Measurements from ENCODE around the gene RBP3. TPM values are rescaled to one million over a fixed set of nuclear protein-coding genes. Genes with fewer than 3 reads are reported as not detected.

The RBP3 gene
- total and polyA plus RNA-seq, 2 of the 4 experiments (the other 2 are of a cell fraction): not detected

GRCh38 chr10:47359626-47360418 lies 11.7 kb downstream of the RBP3 start:
- Histone ChIP-seq H4K8ac (ENCODE audit: low read depth in 2 of 2, low read length in 2 of 2) (no peak overlapping the region), H4K20me1 (ENCODE audit: insufficient read depth, low read length) (no peaks in the 10 kb centered on the region), H3K27ac (ENCODE audit: insufficient read depth, low read length) (no peak overlapping the region), H3K23ac (ENCODE audit: low read depth, low read length) (no peak overlapping the region), H4K5ac (ENCODE audit: low read depth, low read length) (no peak overlapping the region), H2BK20ac (ENCODE audit: low read depth, low read length) (no peak overlapping the region), H3K4ac (ENCODE audit: low read depth, low read length) (no peak overlapping the region), H3K9ac (ENCODE audit: low read depth, low read length) (no peak overlapping the region), H3K4me3 (ENCODE audit: insufficient read depth, low read depth, low read length) (no peak overlapping the region), H2BK5ac (ENCODE audit: low read depth, low read length, poor library complexity, severe bottlenecking) (no peak overlapping the region), H3K27me3 (ENCODE audit: control insufficient read depth, insufficient read depth, low read length) (peaks cover 26% of the 10 kb centered on the region), H2AK9ac (replicated peaks; ENCODE audit: low read depth, low read length, poor library complexity) (no peak overlapping the region), H3K4me2 (ENCODE audit: low read depth, low read length) (no peak overlapping the region), H3K79me1 (ENCODE audit: low read depth in 1 of 2, low read length in 2 of 2) (no peaks in the 10 kb centered on the region), H3K4me1 (ENCODE audit: control insufficient read depth, insufficient read depth, low read length) (no peaks in the 10 kb centered on the region), H3K56ac (ENCODE audit: extremely low read depth, insufficient read depth, low read length) (no peak overlapping the region), H3K9me3 (ENCODE audit: control insufficient read depth, insufficient read depth, low read length) (no peaks in the 10 kb centered on the region), H4K91ac (ENCODE audit: insufficient read depth, low read depth, low read length) (no peak overlapping the region), H3K14ac (replicated peaks; ENCODE audit: low read depth, low read length) (no peak overlapping the region), H2BK15ac (ENCODE audit: low read depth, low read length) (no peak overlapping the region), H2AK5ac (ENCODE audit: low read depth, low read length) (no peak overlapping the region), H2BK120ac (ENCODE audit: low read depth, low read length) (no peak overlapping the region), H3K9me1 (ENCODE audit: insufficient read depth, low read length) (no peaks in the 10 kb centered on the region), H2AFZ (replicated peaks; ENCODE audit: low read length, poor library complexity) (peak overlapping the region; percentile 16), H3K36me3 (ENCODE audit: control insufficient read depth, insufficient read depth, low read length) (no peaks in the 10 kb centered on the region), H3K18ac (ENCODE audit: low read depth, low read length) (no peak overlapping the region)
- WGBS, 2 experiments (ENCODE audit: extremely low coverage in 2 of 2, insufficient read length in 1 of 2): 50% methylated on average over 1 of the region's 4 CpGs; no CpG with 5 or more reads in 1 of the 2 experiments
- ChIA-PET POLR2A (ENCODE audit: unreplicated experiment) (no interaction called here), CTCF (no interaction called here)
- ATAC-seq (ENCODE audit: low read depth): no peak
- intact Hi-C loops (cut with micrococcal nuclease) (loop anchor here (2.0 kb wide), 1 partner anchor 79 kb away; no protein-coding TSS in a partner anchor), dilution Hi-C loops (cut with HindIII; ENCODE audit: low sequenced_read_pairs, unreplicated experiment) (no loop called here), in situ Hi-C loops (cut with MboI; ENCODE audit: low sequenced_read_pairs) (no loop called here)
- TF ChIP-seq SMC3 (IDR thresholded peaks at IDR 0.05; ENCODE audit: low read depth, low read length) (no peak), BHLHE40 (IDR thresholded peaks at IDR 0.05; ENCODE audit: low read depth, low read length) (no peak), NFE2L2 (IDR thresholded peaks at IDR 0.05; ENCODE audit: low read depth, low read length) (no peak), MAZ (IDR thresholded peaks at IDR 0.05; ENCODE audit: borderline replicate concordance, low read depth, low read length) (no peak), MXI1 (IDR thresholded peaks at IDR 0.05; ENCODE audit: borderline replicate concordance, low read depth, low read length) (no peak), ELK1 (IDR thresholded peaks at IDR 0.05; ENCODE audit: borderline replicate concordance, low read depth, low read length) (no peak), FOS (IDR thresholded peaks at IDR 0.05; ENCODE audit: low read depth, low read length) (no peak), POLR2A (IDR thresholded peaks at IDR 0.05; ENCODE audit: low read depth, low read length) (no peak), CTCF (conservative IDR thresholded peaks at IDR 0.05; ENCODE audit: low read depth, low read length) (no peak), RAD21 (IDR thresholded peaks at IDR 0.05; ENCODE audit: low read length) (no peak), RCOR1 (IDR thresholded peaks at IDR 0.05; ENCODE audit: insufficient replicate concordance, low read length) (no peak), CHD1 (IDR thresholded peaks at IDR 0.05; ENCODE audit: low read depth, low read length) (no peak), CEBPB (IDR thresholded peaks at IDR 0.05; ENCODE audit: low read depth, low read length) (no peak), USF2 (IDR thresholded peaks at IDR 0.05; ENCODE audit: low read depth, low read length) (no peak), RFX5 (IDR thresholded peaks at IDR 0.05; ENCODE audit: low read depth, low read length) (no peak), MAFK (IDR thresholded peaks at IDR 0.05; ENCODE audit: low read depth, low read length) (no peak)
- DNase-seq: no peak
- no TSS peak for BruUV-seq (replicated peaks)

Data from IMR-90 (cell line).